ENCODE data around the gene C7. TPM values are rescaled to one million over a fixed set of nuclear protein-coding genes. Genes with fewer than 3 reads are reported as not detected.

Gene C7
- total RNA-seq, 1 experiment from 2014 or later, result not detected

DNA sequence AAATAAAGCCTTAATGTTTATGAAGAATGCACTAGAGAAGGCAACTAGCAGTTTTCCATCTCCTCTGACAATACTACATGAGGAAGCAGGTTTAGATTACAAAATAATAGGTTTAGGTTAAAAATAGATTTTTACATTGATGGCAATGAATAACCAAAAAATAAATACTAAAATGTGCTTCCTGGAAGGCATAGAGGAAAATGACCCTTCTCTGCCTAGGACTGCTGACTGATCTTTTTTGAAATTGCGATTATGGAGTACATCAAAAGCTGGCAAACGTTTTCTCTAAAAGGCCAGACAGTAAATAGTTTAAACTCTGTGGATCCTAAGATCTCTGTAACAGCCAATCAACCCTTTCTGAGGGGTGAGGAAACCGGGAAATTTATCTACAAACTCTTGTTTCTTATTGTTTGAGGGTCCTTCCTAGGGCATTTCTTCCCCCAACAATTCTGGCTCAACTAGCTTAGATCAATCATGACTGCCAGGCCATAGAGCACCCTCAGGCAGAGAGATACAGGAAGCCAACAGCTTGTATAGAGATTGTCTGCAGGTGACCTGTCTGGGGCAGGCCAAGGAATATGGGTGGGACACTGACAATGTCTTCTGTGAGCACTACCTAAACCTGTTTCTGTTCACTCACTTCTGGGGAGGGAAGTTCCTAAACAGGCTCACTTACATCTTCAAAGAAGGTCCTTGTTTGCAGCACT is 94.5 kb downstream of the C7 start:
- H3K9me3 Mint-ChIP-seq (ENCODE audit: unreplicated experiment), result no peaks in the 10 kb centered on the region
- ChIA-PET POLR2A (no interaction called here), CTCF (no interaction called here)
- H3K4me1 Mint-ChIP-seq (ENCODE audit: insufficient read depth, unreplicated experiment), result no peaks in the 10 kb centered on the region
- no peaks in the 10 kb centered on the region for H3K27me3 Mint-ChIP-seq (ENCODE audit: insufficient read depth, unreplicated experiment)
- no peak overlapping the region for H3K4me3 Mint-ChIP-seq (ENCODE audit: unreplicated experiment)
- H3K27ac Mint-ChIP-seq (ENCODE audit: low read depth, unreplicated experiment), result no peak overlapping the region
- intact Hi-C loops (cut with micrococcal nuclease), result no loop called here
- TF ChIP-seq, protein P1, sequence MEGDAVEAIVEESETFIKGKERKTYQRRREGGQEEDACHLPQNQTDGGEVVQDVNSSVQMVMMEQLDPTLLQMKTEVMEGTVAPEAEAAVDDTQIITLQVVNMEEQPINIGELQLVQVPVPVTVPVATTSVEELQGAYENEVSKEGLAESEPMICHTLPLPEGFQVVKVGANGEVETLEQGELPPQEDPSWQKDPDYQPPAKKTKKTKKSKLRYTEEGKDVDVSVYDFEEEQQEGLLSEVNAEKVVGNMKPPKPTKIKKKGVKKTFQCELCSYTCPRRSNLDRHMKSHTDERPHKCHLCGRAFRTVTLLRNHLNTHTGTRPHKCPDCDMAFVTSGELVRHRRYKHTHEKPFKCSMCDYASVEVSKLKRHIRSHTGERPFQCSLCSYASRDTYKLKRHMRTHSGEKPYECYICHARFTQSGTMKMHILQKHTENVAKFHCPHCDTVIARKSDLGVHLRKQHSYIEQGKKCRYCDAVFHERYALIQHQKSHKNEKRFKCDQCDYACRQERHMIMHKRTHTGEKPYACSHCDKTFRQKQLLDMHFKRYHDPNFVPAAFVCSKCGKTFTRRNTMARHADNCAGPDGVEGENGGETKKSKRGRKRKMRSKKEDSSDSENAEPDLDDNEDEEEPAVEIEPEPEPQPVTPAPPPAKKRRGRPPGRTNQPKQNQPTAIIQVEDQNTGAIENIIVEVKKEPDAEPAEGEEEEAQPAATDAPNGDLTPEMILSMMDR (IDR thresholded peaks at IDR 0.05; ENCODE audit: unreplicated experiment), result no peak
- no peak for DNase-seq (ENCODE audit: unreplicated experiment)
- no peaks in the 10 kb centered on the region for H3K36me3 Mint-ChIP-seq (ENCODE audit: insufficient read depth, unreplicated experiment)
- BruUV-seq (replicated peaks), result no TSS peak

DNA sequence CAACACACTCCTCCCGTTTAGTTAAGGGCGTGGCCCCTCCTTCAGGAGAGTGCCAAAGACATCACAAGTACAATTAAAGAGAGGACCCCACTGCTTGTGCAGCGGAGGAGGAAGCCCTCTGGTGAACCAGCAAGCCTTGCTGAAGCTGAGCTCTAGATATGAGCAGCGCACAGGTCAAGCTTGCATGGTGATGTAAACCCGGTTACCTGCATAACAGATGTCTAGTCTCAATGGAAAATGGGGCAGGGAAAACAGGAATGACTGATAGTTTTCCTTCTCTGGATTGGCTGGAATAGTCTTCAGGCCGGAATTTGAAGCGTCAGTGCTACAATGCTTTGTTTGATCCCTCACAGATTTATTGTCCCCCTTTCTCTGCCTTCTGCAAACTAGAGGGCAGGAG is 95.6 kb downstream of the C7 start:
- POLR2A ChIA-PET, result no interaction called here
- Mint-ChIP-seq H3K4me3 (ENCODE audit: unreplicated experiment) (no peak overlapping the region), H3K27me3 (ENCODE audit: insufficient read depth, unreplicated experiment) (no peaks in the 10 kb centered on the region), H3K27ac (ENCODE audit: low read depth, unreplicated experiment) (no peak overlapping the region), H3K9me3 (ENCODE audit: unreplicated experiment) (no peaks in the 10 kb centered on the region), H3K4me1 (ENCODE audit: insufficient read depth, unreplicated experiment) (no peaks in the 10 kb centered on the region), H3K36me3 (ENCODE audit: insufficient read depth, unreplicated experiment) (no peaks in the 10 kb centered on the region)
- CTCF ChIA-PET, result interaction anchor here (0.7 kb wide), 1 partner anchor 141 kb away, joined by 3 read pairs; no protein-coding TSS in a partner anchor
- no TSS peak for BruUV-seq (replicated peaks)
- intact Hi-C loops (cut with micrococcal nuclease), result no loop called here
- no peak for DNase-seq (ENCODE audit: unreplicated experiment)
- TF ChIP-seq, protein P1 (IDR thresholded peaks at IDR 0.05; ENCODE audit: unreplicated experiment), result no peak

DNA sequence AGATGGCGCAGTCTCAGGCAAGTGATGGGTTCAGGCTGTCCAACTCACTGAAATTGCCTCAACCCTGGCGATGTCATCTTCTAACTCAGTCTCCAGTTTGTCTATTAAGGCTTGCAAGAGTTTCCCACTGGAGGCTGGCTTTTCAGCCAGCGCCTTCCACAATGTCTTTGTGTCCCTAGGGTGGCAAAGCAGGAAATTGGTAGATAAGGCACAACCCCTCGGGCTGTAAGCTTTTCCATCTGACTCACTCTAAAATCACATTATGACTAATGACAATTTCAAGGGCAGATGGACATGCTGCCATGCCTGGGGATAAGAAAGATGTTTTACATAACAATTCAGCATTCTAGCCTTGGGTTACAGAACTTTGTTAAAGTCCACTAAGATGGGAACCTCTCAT is 99.9 kb downstream of the C7 start:
- DNase-seq (ENCODE audit: unreplicated experiment), result peak; percentile 78
- Mint-ChIP-seq H3K36me3 (ENCODE audit: insufficient read depth, unreplicated experiment) (no peaks in the 10 kb centered on the region), H3K9me3 (ENCODE audit: unreplicated experiment) (no peaks in the 10 kb centered on the region), H3K27ac (ENCODE audit: low read depth, unreplicated experiment) (no peak overlapping the region), H3K4me1 (ENCODE audit: insufficient read depth, unreplicated experiment) (no peaks in the 10 kb centered on the region), H3K4me3 (ENCODE audit: unreplicated experiment) (no peak overlapping the region), H3K27me3 (ENCODE audit: insufficient read depth, unreplicated experiment) (no peaks in the 10 kb centered on the region)
- CTCF ChIA-PET, result no interaction called here
- POLR2A ChIA-PET, result no interaction called here
- TF ChIP-seq, protein P1 (IDR thresholded peaks at IDR 0.05; ENCODE audit: unreplicated experiment), result no peak
- intact Hi-C loops (cut with micrococcal nuclease), result no loop called here
- no TSS peak for BruUV-seq (replicated peaks)

DNA sequence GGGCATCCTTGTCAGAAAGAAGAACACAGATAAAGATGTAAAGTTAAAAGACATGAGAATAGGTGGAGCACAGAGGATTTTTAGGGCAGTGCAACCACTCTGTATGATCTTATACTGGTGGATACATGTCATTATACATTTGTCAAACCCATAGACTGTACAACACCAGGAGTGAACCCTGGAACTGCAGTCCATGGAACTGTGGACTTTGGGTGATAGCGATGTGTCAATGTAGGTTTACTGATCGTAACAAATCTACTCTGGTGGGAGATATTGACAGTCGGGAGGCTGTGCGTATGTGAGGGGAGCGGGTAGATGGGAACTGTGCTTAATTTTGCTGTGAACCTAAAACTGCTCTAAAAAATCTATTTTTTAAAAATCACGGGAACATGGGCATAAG is 101.3 kb downstream of the C7 start:
- Mint-ChIP-seq H3K27me3 (ENCODE audit: insufficient read depth, unreplicated experiment) (no peaks in the 10 kb centered on the region), H3K4me1 (ENCODE audit: insufficient read depth, unreplicated experiment) (no peaks in the 10 kb centered on the region), H3K9me3 (ENCODE audit: unreplicated experiment) (no peaks in the 10 kb centered on the region), H3K27ac (ENCODE audit: low read depth, unreplicated experiment) (no peak overlapping the region), H3K4me3 (ENCODE audit: unreplicated experiment) (no peak overlapping the region), H3K36me3 (ENCODE audit: insufficient read depth, unreplicated experiment) (no peaks in the 10 kb centered on the region)
- TF ChIP-seq, protein P1 (IDR thresholded peaks at IDR 0.05; ENCODE audit: unreplicated experiment), result no peak
- ChIA-PET POLR2A (no interaction called here), CTCF (no interaction called here)
- no TSS peak for BruUV-seq (replicated peaks)
- intact Hi-C loops (cut with micrococcal nuclease), result no loop called here
- DNase-seq (ENCODE audit: unreplicated experiment), result no peak

Data from MCF 10A (cell line).